GM23248 (cell line): ENCODE measurements around the gene HOXA3. TPM values are rescaled to one million over a fixed set of nuclear protein-coding genes. Genes with fewer than 3 reads are reported as not detected.
A peak's percentile ranks its signal among the peaks of the same experiment; 100 is the strongest.

Source experiments
- DNase-seq: peaks from one replicate; pipeline ENCODE4 v3.0.0-alpha.2; 2015
- H2AFZ ChIP-seq: fragments of 200-600 bp; sonication (generic); 2 replicates; pipeline ENCODE4 v1.6.1; 2016; ENCODE audit warnings: antibody characterized with exemption
- H3F3A ChIP-seq: fragments of 200-600 bp; sonication (generic); 2 replicates; pipeline ENCODE4 v1.6.1; 2016; ENCODE audit warnings: mild to moderate bottlenecking, antibody characterized with exemption, mixed run types; ENCODE audit not compliant: insufficient read depth
- H3K27ac ChIP-seq: fragments of 200-600 bp; sonication (generic); 2 replicates; pipeline ENCODE4 v1.5.1; 2016; ENCODE audit warnings: mild to moderate bottlenecking
- H3K27me3 ChIP-seq: fragments of 200-600 bp; sonication (generic); replicated peaks from 2 replicates; pipeline ENCODE4 v1.6.1; 2016; ENCODE audit warnings: mild to moderate bottlenecking; ENCODE audit not compliant: insufficient read depth
- H3K36me3 ChIP-seq: fragments of 200-600 bp; sonication (generic); 2 replicates; pipeline ENCODE4 v1.6.1; 2016; ENCODE audit warnings: low read depth, mild to moderate bottlenecking
- H3K4me1 ChIP-seq: fragments of 200-600 bp; sonication (generic); 2 replicates; pipeline ENCODE4 v1.6.1; 2016; ENCODE audit warnings: mild to moderate bottlenecking; ENCODE audit not compliant: insufficient read depth
- H3K4me2 ChIP-seq: fragments of 200-600 bp; sonication (generic); one replicate; pipeline ENCODE4 v1.6.1; 2016; ENCODE audit warnings: mild to moderate bottlenecking; ENCODE audit not compliant: unreplicated experiment
- H3K4me3 ChIP-seq: fragments of 200-600 bp; sonication (generic); 2 replicates; pipeline ENCODE4 v1.5.1; 2016; ENCODE audit warnings: mild to moderate bottlenecking
- H3K79me2 ChIP-seq: fragments of 200-600 bp; sonication (generic); 2 replicates; pipeline ENCODE4 v1.6.1; 2016; ENCODE audit warnings: mild to moderate bottlenecking; ENCODE audit not compliant: insufficient read depth
- H3K9ac ChIP-seq: fragments of 200-600 bp; sonication (generic); 2 replicates; pipeline ENCODE4 v1.6.1; 2016; ENCODE audit warnings: mild to moderate bottlenecking
- H3K9me2 ChIP-seq: fragments of 200-600 bp; sonication (generic); 2 replicates; pipeline ENCODE4 v1.6.1; 2016; ENCODE audit warnings: mixed run types, mild to moderate bottlenecking, moderate library complexity; ENCODE audit not compliant: insufficient read depth
- H3K9me3 ChIP-seq: fragments of 200-600 bp; sonication (generic); one replicate; pipeline ENCODE4 v1.6.1; 2017; ENCODE audit warnings: low read depth
- H4K20me1 ChIP-seq: fragments of 200-600 bp; sonication (generic); 2 replicates; pipeline ENCODE4 v1.6.0; 2016; ENCODE audit not compliant: insufficient read depth
- EZH2 ChIP-seq: fragments of 200-600 bp; sonication (generic); IDR thresholded peaks from 2 replicates; pipeline ENCODE4 v1.6.1; 2018; ENCODE audit warnings: antibody characterized with exemption, mild to moderate bottlenecking; ENCODE audit not compliant: insufficient read depth, poor library complexity, severe bottlenecking
- EZH2phosphoT487 ChIP-seq: fragments of 200-600 bp; sonication (generic); IDR thresholded peaks from 2 replicates; pipeline ENCODE4 v1.6.1; 2018; ENCODE audit warnings: antibody characterized with exemption, moderate library complexity, mild to moderate bottlenecking, low read depth; ENCODE audit not compliant: insufficient read depth
- WGBS, 2 experiments: methylation state at CpG; one replicate each; pipeline ENCODE4 v1.1.6; 2015 to 2017; ENCODE audit warnings: low lambda C conversion rate in 2 of 2, low coverage in 1 of 2; ENCODE audit errors: missing lambda C conversion rate in 2 of 2; 5-methylcytosine and 5-hydroxymethylcytosine counted together
- in situ Hi-C: fragments of 300-500 bp; cut with MboI; formaldehyde crosslinking; loops from 2 replicates; pipeline ENCODE4 v1.15.0; 2020
- polyA plus RNA-seq: library from polyadenylated mRNA; unstranded; fragments of >200 nt; fragmentation: Nextera tagmentation; extraction: Ambion mirVana; gene quantifications from 2 replicates; pipeline ENCODE4 v1.2.1, GENCODE V29; 2016
- total RNA-seq: library from RNA; depleted of rRNA; stranded (reverse); fragments of >200 nt; shearing (Covaris generic); gene quantifications from 2 replicates; pipeline ENCODE4 v1.2.3, GENCODE V29; 2014

Gene HOXA3
- total and polyA plus RNA-seq, 2 experiments from 2014 or later = 1.2 to 2.1 TPM

- Histone ChIP-seq H3F3A (peaks cover 3% of the 10 kb centered on the region; the same call in 1 of the 2 replicates), H3K79me2 (peaks cover 100% of the 10 kb centered on the region), H3K9me2 (no peaks in the 10 kb centered on the region), H3K4me1 (peaks cover 27% of the 10 kb centered on the region), H3K36me3 (peaks cover 4% of the 10 kb centered on the region; the same call in 1 of the 2 replicates), H3K4me3 (peak overlapping the region; percentile 83), H3K27me3 (no peaks in the 10 kb centered on the region), H3K9me3 (no peaks in the 10 kb centered on the region), H3K27ac (peak overlapping the region; percentile 99), H3K4me2 (peak overlapping the region; percentile 100), H3K9ac (peak overlapping the region; percentile 98), H2AFZ (0 out of 2 replicates have a peak overlapping the region, but pooled peaks have one; percentile 1), H4K20me1 (no peaks in the 10 kb centered on the region)
- 1% methylated on average over 54 to 58 of the region's 58 CpGs for WGBS, 2 experiments
- TF ChIP-seq EZH2phosphoT487 (no peak), EZH2 (no peak)
- in situ Hi-C loops = loop anchor here (10.0 kb wide), 1 partner anchor 1318 kb away; no protein-coding TSS in a partner anchor
- DNase-seq = peak; percentile 82
These were observed 20.6 kb upstream of the HOXA3 start for GRCh38 chr7:27172823-27173510.

- Histone ChIP-seq H2AFZ (0 out of 2 replicates have a peak overlapping the region, but pooled peaks have one; percentile 1), H3K27me3 (no peaks in the 10 kb centered on the region), H3K4me2 (peak overlapping the region; percentile 100), H3K9me3 (no peaks in the 10 kb centered on the region), H3K9ac (peak overlapping the region; percentile 98), H3K4me1 (peaks cover 30% of the 10 kb centered on the region), H3K36me3 (peaks cover 4% of the 10 kb centered on the region; the same call in 1 of the 2 replicates), H4K20me1 (no peaks in the 10 kb centered on the region), H3K79me2 (peaks cover 100% of the 10 kb centered on the region), H3K9me2 (no peaks in the 10 kb centered on the region), H3F3A (peaks cover 9% of the 10 kb centered on the region; the same call in 1 of the 2 replicates), H3K4me3 (peak overlapping the region; percentile 83), H3K27ac (peak overlapping the region; percentile 99)
- TF ChIP-seq EZH2phosphoT487 (no peak), EZH2 (no peak)
- WGBS, 2 experiments = 0% methylated on average over 10 of the region's 10 CpGs
- in situ Hi-C loops = loop anchor here (10.0 kb wide), 1 partner anchor 1318 kb away; no protein-coding TSS in a partner anchor
- DNase-seq = peak; percentile 71
These were observed 20.0 kb upstream of the HOXA3 start for GRCh38 chr7:27172315-27172774.

- peaks cover 100% of the 10 kb centered on the region for H3K79me2 ChIP-seq
- H3K9me2 ChIP-seq = no peaks in the 10 kb centered on the region
- peak overlapping the region; percentile 98 for H3K9ac ChIP-seq
- TF ChIP-seq EZH2phosphoT487 = peak; percentile 66; the same call in 1 of the 2 replicates
- TF ChIP-seq EZH2 = no peak
- 1% methylated on average over 30 of the region's 30 CpGs for WGBS, 2 experiments
- H3K9me3 ChIP-seq = no peaks in the 10 kb centered on the region
- H2AFZ ChIP-seq = no peak overlapping the region
- peaks cover 4% of the 10 kb centered on the region; the same call in 1 of the 2 replicates for H3K36me3 ChIP-seq
- peaks cover 11% of the 10 kb centered on the region for H3F3A ChIP-seq
- no peaks in the 10 kb centered on the region for H3K27me3 ChIP-seq
- in situ Hi-C loops = loop anchor here (10.0 kb wide), 1 partner anchor 1317 kb away; no protein-coding TSS in a partner anchor
- peak overlapping the region; percentile 99 for H3K27ac ChIP-seq
- DNase-seq = peak; percentile 71
- H3K4me2 ChIP-seq = peak overlapping the region; percentile 100
- peak overlapping the region; percentile 83 for H3K4me3 ChIP-seq
- no peaks in the 10 kb centered on the region for H4K20me1 ChIP-seq
- H3K4me1 ChIP-seq = peaks cover 28% of the 10 kb centered on the region
These were observed 19.4 kb upstream of the HOXA3 start for GRCh38 chr7:27171637-27172314.

- Histone ChIP-seq H2AFZ (no peak overlapping the region), H3K9ac (peak overlapping the region; percentile 98), H3K4me2 (peak overlapping the region; percentile 100), H3K9me2 (no peaks in the 10 kb centered on the region), H3K4me3 (peak overlapping the region; percentile 83), H3K4me1 (peaks cover 23% of the 10 kb centered on the region), H4K20me1 (no peaks in the 10 kb centered on the region), H3K36me3 (peaks cover 4% of the 10 kb centered on the region; the same call in 1 of the 2 replicates), H3K9me3 (no peaks in the 10 kb centered on the region), H3K27ac (peak overlapping the region; percentile 99), H3K27me3 (no peaks in the 10 kb centered on the region), H3K79me2 (peaks cover 100% of the 10 kb centered on the region), H3F3A (peaks cover 11% of the 10 kb centered on the region)
- TF ChIP-seq EZH2phosphoT487 (no peak), EZH2 (no peak)
- in situ Hi-C loops = loop anchor here (10.0 kb wide), 1 partner anchor 1316 kb away; no protein-coding TSS in a partner anchor
- 0% methylated on average over 8 of the region's 8 CpGs for WGBS, 2 experiments
- peak; percentile 71 for DNase-seq
These were observed 18.9 kb upstream of the HOXA3 start for GRCh38 chr7:27171325-27171636.
